Neutrophil (primary cell): Measurements from ENCODE around the gene NEK1.

Source experiments
- H3K27ac ChIP-seq: fragments of 200-600 bp; sonication (generic); 2 replicates; pipeline ENCODE4 v1.5.1; 2016; ENCODE audit warnings: mild to moderate bottlenecking, moderate library complexity
- H3K27me3 ChIP-seq: fragments of 200-600 bp; sonication (generic); 2 replicates; pipeline ENCODE4 v1.6.0; 2016; ENCODE audit warnings: mild to moderate bottlenecking
- H3K36me3 ChIP-seq: fragments of 200-600 bp; sonication (generic); 2 replicates; pipeline ENCODE4 v1.5.1; 2017
- H3K4me1 ChIP-seq, 2 experiments: fragments of 200-600 bp in 1 of 2; sonication (generic) in 1 of 2; 1 replicate in 1 of 2; 2 replicates in 1 of 2; pipeline versions ENCODE4 v1.5.1 to v1.6.1; 2013 to 2016; ENCODE audit warnings: low read depth in 1 of 2, low read length in 1 of 2, mild to moderate bottlenecking in 1 of 2, moderate library complexity in 1 of 2; ENCODE audit not compliant: control insufficient read depth in 1 of 2, insufficient read depth in 1 of 2
- H3K4me3 ChIP-seq, 2 experiments: fragments of 200-600 bp in 1 of 2; sonication (generic) in 1 of 2; 1 replicate in 1 of 2; 2 replicates in 1 of 2; pipeline ENCODE4 v1.5.1; 2013 to 2016; ENCODE audit warnings: low read depth in 1 of 2, low read length in 1 of 2, mild to moderate bottlenecking in 1 of 2, moderate library complexity in 1 of 2
- H3K9me3 ChIP-seq: fragments of 200-600 bp; sonication (generic); 2 replicates; pipeline ENCODE4 v1.5.1; 2016
- CTCF ChIP-seq: fragments of 200-600 bp; sonication (generic); IDR thresholded peaks from 2 replicates; pipeline ENCODE4 v1.5.1; 2016; ENCODE audit warnings: antibody characterized with exemption

NEK1 gene

GRCh38 chr4:169619518-169619957 lies 7.2 kb upstream of the NEK1 start:
- peak overlapping the region; percentile 80 to 82 for H3K4me3 ChIP-seq
- H3K4me1 ChIP-seq: peaks cover 31 to 32% of the 10 kb centered on the region in 2 experiments
- no peaks in the 10 kb centered on the region for H3K36me3 ChIP-seq
- H3K9me3 ChIP-seq: no peaks in the 10 kb centered on the region
- peak overlapping the region; percentile 96 for H3K27ac ChIP-seq
- peaks cover 37% of the 10 kb centered on the region for H3K27me3 ChIP-seq
- TF ChIP-seq CTCF: peak; percentile 56

GRCh38 chr4:169618986-169619385 lies 6.6 kb upstream of the NEK1 start:
- TF ChIP-seq CTCF: no peak
- Histone ChIP-seq H3K27me3 (peaks cover 37% of the 10 kb centered on the region), H3K4me3 (peak overlapping the region in 1 of 2 experiments; percentile 82), H3K4me1 (peaks cover 31 to 32% of the 10 kb centered on the region in 2 experiments), H3K36me3 (no peaks in the 10 kb centered on the region), H3K9me3 (no peaks in the 10 kb centered on the region), H3K27ac (peak overlapping the region; percentile 96)

- Histone ChIP-seq H3K27ac (no peak overlapping the region), H3K36me3 (no peaks in the 10 kb centered on the region), H3K4me1 (peaks cover 32 to 34% of the 10 kb centered on the region in 2 experiments), H3K27me3 (peaks cover 30% of the 10 kb centered on the region), H3K4me3 (no peak overlapping the region), H3K9me3 (no peaks in the 10 kb centered on the region)
- no peak for TF ChIP-seq CTCF
These were observed 5.9 kb upstream of the NEK1 start for GRCh38 chr4:169618286-169618685.

- no peak overlapping the region for H3K27ac ChIP-seq
- H3K27me3 ChIP-seq: peaks cover 21% of the 10 kb centered on the region
- H3K36me3 ChIP-seq: no peaks in the 10 kb centered on the region
- no peak for TF ChIP-seq CTCF
- H3K9me3 ChIP-seq: no peaks in the 10 kb centered on the region
- no peak overlapping the region for H3K4me3 ChIP-seq
- peaks cover 34 to 36% of the 10 kb centered on the region in 2 experiments for H3K4me1 ChIP-seq
These were observed 4.9 kb upstream of the NEK1 start for GRCh38 chr4:169617306-169617705.

GRCh38 chr4:169616846-169617245 lies 4.5 kb upstream of the NEK1 start:
- Histone ChIP-seq H3K36me3 (no peaks in the 10 kb centered on the region), H3K4me1 (peaks cover 31 to 33% of the 10 kb centered on the region in 2 experiments), H3K27ac (no peak overlapping the region), H3K9me3 (no peaks in the 10 kb centered on the region), H3K4me3 (no peak overlapping the region), H3K27me3 (peaks cover 16% of the 10 kb centered on the region)
- no peak for TF ChIP-seq CTCF
